ENCODE data around the gene TCEANC. TPM values are rescaled to one million over a fixed set of nuclear protein-coding genes. Genes with fewer than 3 reads are reported as not detected.

The TCEANC gene
- polyA plus RNA-seq, 1 donor from 2014 or later, result 5.0 TPM

- H3K36me3 ChIP-seq (ENCODE audit: insufficient read depth, low read length), result no peaks in the 10 kb centered on the region
- TF ChIP-seq TAF1 (IDR thresholded peaks at IDR 0.05; ENCODE audit: low read depth), result no peak
- no peak for TF ChIP-seq EP300 (conservative IDR thresholded peaks at IDR 0.05; ENCODE audit: poor library complexity, severe bottlenecking)
- no peak for TF ChIP-seq RAD21 (conservative IDR thresholded peaks at IDR 0.05)
- TF ChIP-seq MXI1 (conservative IDR thresholded peaks at IDR 0.05; ENCODE audit: poor library complexity, severe bottlenecking), result no peak
- TF ChIP-seq CTCF (IDR thresholded peaks at IDR 0.05; ENCODE audit: poor library complexity, severe bottlenecking), result no peak
- TF ChIP-seq REST (IDR thresholded peaks at IDR 0.05; ENCODE audit: borderline replicate concordance), result no peak
- no peak for TF ChIP-seq EZH2 (IDR thresholded peaks at IDR 0.05; ENCODE audit: borderline replicate concordance, insufficient read depth, low read length, poor library complexity, severe bottlenecking)
- TF ChIP-seq SMC3 (conservative IDR thresholded peaks at IDR 0.05; ENCODE audit: poor library complexity), result no peak
- TF ChIP-seq POLR2AphosphoS5 (IDR thresholded peaks at IDR 0.05), result no peak
- H3K9ac ChIP-seq (ENCODE audit: low read length), result no peak overlapping the region
- H4K20me1 ChIP-seq (ENCODE audit: insufficient read depth), result no peaks in the 10 kb centered on the region
- H3K27me3 ChIP-seq (ENCODE audit: insufficient read depth, low read depth, low read length), result no peaks in the 10 kb centered on the region
- no peak overlapping the region for H3K4me2 ChIP-seq (ENCODE audit: low read length)
- H3K9me3 ChIP-seq (ENCODE audit: low read length), result no peaks in the 10 kb centered on the region
- H3F3A ChIP-seq (ENCODE audit: insufficient read depth, low read length, poor library complexity, severe bottlenecking), result no peaks in the 10 kb centered on the region
- H3K9me2 ChIP-seq (ENCODE audit: insufficient read depth, low read length), result no peaks in the 10 kb centered on the region
- no peak overlapping the region for H3K27ac ChIP-seq (ENCODE audit: low read length)
- no peak overlapping the region for H2AFZ ChIP-seq (ENCODE audit: low read depth, low read length)
- H3K79me2 ChIP-seq (replicated peaks; ENCODE audit: insufficient read depth, low read length), result peaks cover 29% of the 10 kb centered on the region
- no peak overlapping the region for H3K4me3 ChIP-seq (ENCODE audit: low read length)
These were observed 39.0 kb downstream of the TCEANC start for GRCh38 chrX:13691841-13692371.

GRCh38 chrX:13692771-13693231 is 39.9 kb downstream of the TCEANC start:
- TF ChIP-seq REST (IDR thresholded peaks at IDR 0.05; ENCODE audit: borderline replicate concordance) (no peak), CTCF (IDR thresholded peaks at IDR 0.05; ENCODE audit: poor library complexity, severe bottlenecking) (no peak), RAD21 (conservative IDR thresholded peaks at IDR 0.05) (no peak), EZH2 (IDR thresholded peaks at IDR 0.05; ENCODE audit: borderline replicate concordance, insufficient read depth, low read length, poor library complexity, severe bottlenecking) (no peak), POLR2AphosphoS5 (IDR thresholded peaks at IDR 0.05) (no peak), MXI1 (conservative IDR thresholded peaks at IDR 0.05; ENCODE audit: poor library complexity, severe bottlenecking) (no peak), SMC3 (conservative IDR thresholded peaks at IDR 0.05; ENCODE audit: poor library complexity) (no peak), EP300 (conservative IDR thresholded peaks at IDR 0.05; ENCODE audit: poor library complexity, severe bottlenecking) (no peak), TAF1 (IDR thresholded peaks at IDR 0.05; ENCODE audit: low read depth) (no peak)
- Histone ChIP-seq H3K9ac (ENCODE audit: low read length) (no peak overlapping the region), H2AFZ (ENCODE audit: low read depth, low read length) (no peak overlapping the region), H4K20me1 (ENCODE audit: insufficient read depth) (no peaks in the 10 kb centered on the region), H3K4me3 (ENCODE audit: low read length) (no peak overlapping the region), H3K27me3 (ENCODE audit: insufficient read depth, low read depth, low read length) (no peaks in the 10 kb centered on the region), H3K27ac (ENCODE audit: low read length) (no peak overlapping the region), H3K79me2 (replicated peaks; ENCODE audit: insufficient read depth, low read length) (peaks cover 29% of the 10 kb centered on the region), H3K36me3 (ENCODE audit: insufficient read depth, low read length) (no peaks in the 10 kb centered on the region), H3K9me2 (ENCODE audit: insufficient read depth, low read length) (no peaks in the 10 kb centered on the region), H3F3A (ENCODE audit: insufficient read depth, low read length, poor library complexity, severe bottlenecking) (no peaks in the 10 kb centered on the region), H3K9me3 (ENCODE audit: low read length) (no peaks in the 10 kb centered on the region), H3K4me2 (ENCODE audit: low read length) (no peak overlapping the region)
